Fibroblast of skin of right quadriceps (primary cell): ENCODE results near the gene HNRNPA1.
A peak's percentile ranks its signal among the peaks of the same experiment; 100 is the strongest.
"Not testable (repeated sequence)": the region's sequence is repeated elsewhere in the genome, so short reads cannot be mapped to it uniquely, and the experiment has no call there.

Experiments used
- DNase-seq: peaks from one replicate; pipeline ENCODE4 v3.0.0-alpha.2; 2013

HNRNPA1 gene

GRCh38 chr12:54300225-54300731, 19.8 kb downstream of the HNRNPA1 start:
- DNase-seq = no peak

- peak; percentile 49 for DNase-seq
Observed at GRCh38 chr12:54300732-54301427, 20.4 kb downstream of the HNRNPA1 start, which contains the start of gene NFE2. NFE2 (minus strand) TSS chr12:54301015; CDS start chr12:54295248, 5,767 bp downstream.

GRCh38 chr12:54301428-54302048, 21.0 kb downstream of the HNRNPA1 start:
- no peak for DNase-seq

- no peak for DNase-seq
Observed at GRCh38 chr12:54303640-54304039, 23.1 kb downstream of the HNRNPA1 start.

- no peak for DNase-seq
Observed at GRCh38 chr12:54304187-54304810, 23.8 kb downstream of the HNRNPA1 start.

GRCh38 chr12:54306925-54307741, 26.6 kb downstream of the HNRNPA1 start:
- DNase-seq = peak; percentile 59

GRCh38 chr12:54311051-54311450, 30.5 kb downstream of the HNRNPA1 start:
- DNase-seq = no peak

GRCh38 chr12:54312309-54312708, 31.8 kb downstream of the HNRNPA1 start:
- DNase-seq = not testable (repeated sequence)

GRCh38 chr12:54321363-54321762, 40.8 kb downstream of the HNRNPA1 start:
- no peak for DNase-seq

GRCh38 chr12:54324617-54325441, 44.3 kb downstream of the HNRNPA1 start, which contains the start of gene COPZ1:
COPZ1 (plus strand) TSS chr12:54325131; CDS start chr12:54325164, 33 bp downstream.
- DNase-seq = peak; percentile 100

GRCh38 chr12:54325442-54326109, 45.0 kb downstream of the HNRNPA1 start:
- DNase-seq = peak; percentile 25

GRCh38 chr12:54328595-54329337, 48.2 kb downstream of the HNRNPA1 start:
- no peak for DNase-seq

GRCh38 chr12:54329759-54330158, 49.2 kb downstream of the HNRNPA1 start:
- peak; percentile 42 for DNase-seq

GRCh38 chr12:54330442-54330841, 49.9 kb downstream of the HNRNPA1 start:
- no peak for DNase-seq

- no peak for DNase-seq
Observed at GRCh38 chr12:54331461-54331860, 50.9 kb downstream of the HNRNPA1 start.

- DNase-seq = no peak
Observed at GRCh38 chr12:54333420-54334034, 53.0 kb downstream of the HNRNPA1 start.
